GM18502 (cell line): ENCODE results near the gene QPCT.

Experiments used
- ATAC-seq: cut with Tn5 transposase; IDR thresholded peaks from one replicate; pipeline ENCODE4 v1.9.1; 2021; ENCODE audit warnings: mild to moderate bottlenecking; ENCODE audit not compliant: unreplicated experiment, poor library complexity

Gene QPCT

DNA sequence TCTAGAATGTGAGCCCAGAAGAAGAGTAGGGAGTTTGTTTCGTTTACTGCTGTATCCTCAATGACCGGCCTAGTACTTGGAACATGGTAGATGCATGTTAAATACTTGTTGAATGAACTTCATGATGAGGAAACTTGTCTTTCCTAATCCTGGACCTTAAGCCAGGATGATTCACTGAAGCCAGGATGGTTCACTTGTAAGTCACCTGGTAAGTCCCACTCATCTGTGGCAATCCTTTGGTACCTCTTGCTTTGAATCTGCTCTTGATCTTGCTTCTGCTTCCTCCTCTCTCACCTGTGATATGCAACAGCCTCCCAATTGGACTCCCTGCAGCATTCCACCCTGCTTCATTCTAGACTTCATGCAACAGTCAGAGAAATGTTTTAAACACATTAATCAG is 43.6 kb downstream of the QPCT start:
- ATAC-seq, result no peak

DNA sequence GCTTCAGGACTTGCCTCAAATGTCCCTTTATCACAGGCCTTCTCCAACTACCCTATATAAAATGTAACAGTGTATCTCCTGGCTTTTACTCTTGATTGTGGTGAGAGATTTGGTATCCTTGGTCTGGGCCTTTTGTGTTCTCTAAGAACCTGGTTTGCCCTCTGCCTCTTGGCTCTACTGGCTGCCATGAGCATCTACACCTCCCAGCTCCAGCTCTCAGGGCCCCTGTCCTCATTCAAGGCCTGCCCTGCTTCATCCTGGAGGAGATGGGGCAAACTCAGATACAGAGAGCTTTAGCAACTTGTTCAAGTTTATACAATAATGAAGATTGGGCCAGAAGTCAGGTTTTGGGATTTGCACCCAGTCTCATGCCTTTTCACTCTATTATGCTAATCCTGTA is 45.0 kb downstream of the QPCT start:
- no peak for ATAC-seq

DNA sequence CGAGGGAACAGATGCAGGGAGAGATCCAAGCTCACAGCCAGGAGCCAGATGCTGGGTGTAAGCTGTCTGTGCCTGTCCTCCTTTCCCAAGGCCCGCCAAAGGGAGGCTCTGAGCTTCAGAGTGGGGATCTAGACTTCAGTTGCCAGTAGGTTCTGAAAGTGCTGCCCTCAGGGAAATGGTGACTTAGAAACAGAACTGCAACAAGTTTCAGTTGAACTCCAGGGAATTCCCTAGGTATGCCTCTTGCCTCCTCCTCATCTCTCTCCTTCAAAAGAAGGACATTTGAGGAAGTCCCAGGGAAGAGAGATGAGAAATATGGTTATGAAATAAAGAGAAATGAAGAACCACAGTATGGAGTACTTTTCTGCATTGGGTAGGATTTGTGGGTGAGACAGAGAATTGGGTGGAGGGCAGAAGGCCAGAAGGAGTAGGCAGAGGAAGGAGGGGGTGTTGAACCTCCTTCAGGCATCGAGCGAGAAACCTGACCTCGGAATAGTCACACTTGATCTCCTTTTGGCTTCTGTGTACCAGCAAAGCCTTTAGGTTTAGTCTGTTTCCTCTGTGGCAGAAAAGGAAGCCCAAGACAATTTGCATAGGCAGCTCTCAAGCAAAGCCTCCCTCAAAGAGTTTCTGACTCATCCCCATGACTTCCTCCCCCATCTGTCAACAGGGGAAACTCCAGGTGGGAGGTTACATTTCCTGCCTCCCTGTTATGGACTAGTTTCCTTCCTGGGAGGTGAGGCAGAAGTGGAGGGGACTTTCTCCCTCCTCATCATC is 45.7 kb downstream of the QPCT start:
- ATAC-seq, result peak; percentile 95

DNA sequence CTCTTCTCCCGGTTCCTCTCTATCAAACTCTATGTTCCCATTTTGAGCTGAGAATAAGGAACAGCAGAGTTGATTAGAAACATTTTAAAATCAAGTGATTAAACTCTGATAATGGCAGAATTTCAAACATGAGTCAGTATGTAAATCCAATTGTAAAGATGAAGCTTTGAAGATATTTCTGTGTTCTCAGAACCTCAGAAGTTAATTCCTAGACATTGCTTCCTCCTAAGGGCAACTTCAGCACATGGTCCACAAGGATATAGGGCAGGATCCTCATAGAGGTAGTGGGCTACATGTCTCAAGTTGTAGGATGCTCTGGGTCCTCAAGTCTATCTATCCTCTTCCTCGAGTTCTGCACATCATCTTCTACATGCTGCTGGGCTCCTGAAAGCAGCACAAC is 46.3 kb downstream of the QPCT start:
- ATAC-seq, result peak; percentile 7

DNA sequence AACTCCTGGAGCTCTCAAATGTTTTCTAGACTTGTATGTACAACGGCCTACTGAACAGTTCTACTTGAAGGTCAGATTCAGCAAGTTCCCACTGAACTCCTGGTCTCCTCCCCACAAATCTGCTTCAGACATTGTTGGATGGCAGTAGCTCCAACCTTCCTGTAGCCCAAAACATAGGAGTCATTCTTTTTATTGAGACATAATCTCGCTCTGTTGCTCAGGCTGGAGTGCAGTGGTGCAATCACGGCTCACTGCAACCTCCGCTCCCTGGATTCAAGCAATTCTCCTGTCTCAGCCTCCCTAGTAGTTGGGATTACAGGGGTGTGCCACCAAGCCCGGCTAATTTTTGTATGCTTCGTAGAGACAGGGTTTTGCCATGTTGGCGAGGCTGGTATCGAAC is 47.3 kb downstream of the QPCT start:
- no peak for ATAC-seq

DNA sequence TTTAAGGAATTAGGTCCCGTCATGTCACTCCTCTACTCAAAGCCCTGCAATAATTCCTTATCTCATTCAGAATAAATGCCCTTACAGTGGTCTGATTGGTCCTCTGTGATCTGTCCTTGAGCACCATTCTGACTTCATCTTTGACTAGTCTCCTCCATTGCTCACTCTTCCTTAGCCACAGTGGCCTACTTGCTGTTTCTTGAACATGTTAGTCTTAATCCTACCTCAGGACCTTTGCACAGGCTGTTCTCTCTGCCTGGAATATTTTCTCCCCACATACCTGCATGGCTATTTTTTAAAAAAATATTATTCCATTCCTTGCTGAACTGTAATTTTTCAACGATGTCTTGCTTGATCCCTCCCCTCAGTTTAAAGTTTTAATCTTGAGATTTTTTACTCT is 48.0 kb downstream of the QPCT start:
- no peak for ATAC-seq

DNA sequence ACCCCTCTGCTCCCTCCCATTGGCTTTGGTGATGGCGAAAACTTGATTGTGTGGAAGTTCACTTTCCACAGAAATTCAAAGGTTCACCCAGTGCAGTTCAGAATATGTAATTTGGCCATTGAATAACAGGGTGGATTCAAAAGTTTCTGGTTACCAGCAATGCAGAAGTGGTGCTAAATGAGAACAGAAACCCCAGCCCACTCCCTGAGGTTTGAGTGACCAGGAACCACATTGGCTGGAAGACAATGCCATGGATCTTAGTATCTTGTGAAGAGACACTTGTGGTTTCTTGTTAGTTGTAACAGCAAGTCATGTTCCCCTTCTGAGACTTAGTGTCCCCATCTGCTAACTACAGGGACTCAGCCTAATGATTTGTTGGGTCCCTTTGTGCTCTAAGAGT is 49.8 kb downstream of the QPCT start:
- no peak for ATAC-seq

DNA sequence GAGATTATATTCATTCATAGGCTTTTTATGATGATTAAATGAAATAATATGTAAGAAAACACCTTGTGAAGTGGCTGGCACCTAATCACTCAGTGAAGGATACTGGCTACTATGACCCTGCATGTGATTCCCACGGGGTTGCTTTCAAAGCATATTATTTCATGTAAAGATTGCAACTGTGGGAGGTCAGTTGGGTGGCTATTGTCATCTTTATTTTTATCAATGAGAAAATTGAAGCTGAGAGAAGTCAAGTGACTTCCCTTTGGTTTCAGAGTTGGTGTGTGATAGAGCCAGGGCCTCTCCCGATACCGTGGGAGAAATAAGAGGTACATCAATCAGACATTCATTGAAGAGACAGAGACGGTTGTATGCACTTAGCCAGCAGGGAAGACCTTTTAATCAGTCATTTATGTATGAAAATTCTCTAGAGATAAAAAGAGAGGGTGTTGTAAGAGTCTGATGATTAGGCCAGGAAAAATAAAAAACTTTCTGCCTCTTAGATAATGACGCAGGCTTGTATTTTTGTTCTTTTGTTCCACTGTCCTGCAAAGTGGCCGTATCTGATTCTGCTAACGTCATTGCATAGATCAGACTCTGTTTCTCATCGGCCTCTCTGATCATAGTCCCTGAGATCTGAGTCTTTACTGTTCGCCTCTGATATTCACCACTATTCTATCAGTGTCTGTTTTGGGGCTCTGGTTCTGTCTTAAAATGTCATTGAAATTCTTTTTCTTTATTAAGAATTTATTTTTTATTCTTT is 50.5 kb downstream of the QPCT start:
- no peak for ATAC-seq

DNA sequence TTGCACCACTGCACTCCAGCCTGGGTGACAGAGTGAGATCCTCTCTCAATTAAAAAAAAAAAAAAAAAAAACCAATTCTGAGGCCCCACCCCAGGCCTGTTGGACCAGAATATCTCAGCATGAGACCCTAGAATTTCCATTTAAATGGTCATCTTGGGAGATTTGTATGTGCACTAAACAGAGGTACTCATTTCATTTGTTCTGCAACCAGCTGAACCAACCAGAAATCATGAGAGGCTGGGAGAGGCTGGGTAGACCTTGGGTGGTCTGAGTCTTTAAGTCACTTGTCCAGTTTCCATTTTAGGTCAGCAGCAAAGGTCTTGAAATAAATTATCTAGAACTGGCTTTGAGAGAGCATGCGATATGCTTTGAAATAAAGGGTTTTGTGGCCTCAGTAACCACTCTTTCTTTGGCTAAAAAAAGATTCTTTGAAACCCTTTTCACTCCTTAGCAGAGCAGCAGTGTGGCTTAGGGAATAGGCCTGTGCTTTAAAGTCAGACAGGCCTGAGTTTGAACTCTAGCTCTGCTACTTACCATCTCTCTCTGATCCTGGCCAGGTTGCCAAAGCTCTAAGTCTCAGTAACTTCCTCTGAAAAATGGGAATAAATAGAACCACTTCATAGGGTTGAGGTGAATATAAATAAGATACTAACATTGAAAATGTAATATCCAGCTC is 52.6 kb downstream of the QPCT start:
- no peak for ATAC-seq

DNA sequence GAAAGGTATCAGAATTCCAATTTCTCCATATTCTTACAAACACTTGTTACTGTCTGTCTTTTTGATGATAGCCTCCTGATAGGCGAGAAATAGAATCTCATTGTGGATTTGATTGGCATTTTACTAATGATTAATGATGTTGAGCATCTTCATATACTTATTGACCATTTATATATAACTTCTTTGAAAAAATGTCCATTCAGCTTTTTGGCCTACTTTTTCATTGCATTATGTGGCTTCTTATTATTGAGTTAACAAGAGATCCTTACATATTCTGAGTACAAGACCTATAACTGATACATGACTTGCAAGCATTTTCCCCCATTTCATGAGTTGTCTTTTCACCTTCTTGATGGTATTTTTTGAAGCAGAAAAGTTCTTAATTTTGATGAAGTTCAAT is 54.6 kb downstream of the QPCT start:
- ATAC-seq, result no peak

DNA sequence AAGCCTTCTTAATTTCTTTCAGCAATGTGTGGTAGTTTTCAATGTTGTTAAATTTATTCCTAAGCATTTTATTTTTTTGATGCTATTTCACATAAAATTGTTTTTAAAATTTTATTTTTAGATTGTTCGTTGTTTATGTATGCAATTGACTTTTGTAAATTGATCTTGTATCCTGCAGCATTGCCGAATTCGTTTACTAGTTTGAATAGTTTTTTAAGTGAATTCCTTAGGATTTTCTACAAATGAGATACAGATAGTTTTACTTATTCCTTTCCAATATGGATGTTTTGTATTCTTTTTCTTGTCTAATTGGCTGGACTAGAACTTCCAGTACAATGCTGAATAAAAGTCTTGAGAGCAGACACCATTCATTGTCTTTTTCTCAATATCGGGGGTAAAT is 55.6 kb downstream of the QPCT start:
- ATAC-seq, result no peak

DNA sequence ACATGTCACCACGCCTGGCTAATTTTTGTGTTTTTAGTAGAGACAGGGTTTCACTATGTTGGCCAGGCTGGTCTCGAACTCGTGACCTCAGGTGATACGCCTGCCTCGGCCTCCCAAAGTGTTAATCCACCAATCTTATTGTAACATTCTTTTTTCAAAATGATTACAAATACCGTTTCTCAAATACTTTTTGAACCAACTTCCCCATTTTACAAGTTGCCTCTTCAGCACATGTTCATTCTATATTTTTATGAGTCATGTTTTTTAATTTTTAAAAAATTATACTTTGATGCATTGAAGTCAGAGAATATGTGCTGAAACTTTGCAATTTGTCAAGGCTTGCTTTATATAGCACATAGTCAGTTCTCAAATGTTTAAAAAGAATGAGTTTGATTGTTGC is 58.2 kb downstream of the QPCT start:
- no peak for ATAC-seq

DNA sequence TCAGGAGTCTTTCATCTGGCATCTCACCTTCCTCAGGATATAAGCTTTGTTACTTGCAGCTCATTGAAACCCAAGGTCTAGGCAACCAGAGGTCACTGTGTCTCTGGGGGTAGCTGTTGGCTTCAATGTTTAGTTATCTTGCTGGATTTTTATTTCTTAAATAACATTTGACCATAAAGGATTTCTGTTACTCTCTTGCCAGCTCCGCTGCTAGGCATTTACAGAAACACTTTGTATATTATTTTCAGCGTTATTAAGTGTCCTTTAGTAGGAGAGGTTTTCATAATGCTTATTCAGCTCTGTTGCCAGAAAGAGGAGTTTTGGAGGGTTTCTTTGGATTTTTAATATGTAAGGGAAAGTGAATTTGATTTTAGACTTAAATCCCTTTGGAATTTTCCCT is 61.4 kb downstream of the QPCT start:
- no peak for ATAC-seq

DNA sequence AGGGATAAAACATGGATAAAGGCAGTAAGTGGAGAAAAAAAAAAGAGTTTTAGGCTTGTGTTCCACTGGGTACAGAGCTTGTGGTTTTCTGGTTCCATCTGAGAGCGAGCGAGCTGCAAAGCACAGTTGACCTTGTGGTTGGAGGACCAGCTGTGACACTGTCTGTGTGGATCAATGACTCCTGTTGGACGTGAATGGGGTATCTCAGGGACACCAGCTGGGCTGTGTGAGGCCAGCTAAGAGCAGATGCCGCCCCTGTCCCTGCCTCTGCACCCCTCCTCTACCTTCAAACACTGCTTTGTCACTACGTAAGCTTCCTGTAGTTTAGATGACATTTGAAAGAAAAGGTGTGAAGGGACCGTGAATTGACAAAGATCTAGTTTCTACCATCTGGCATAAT is 67.8 kb downstream of the QPCT start:
- no peak for ATAC-seq

DNA sequence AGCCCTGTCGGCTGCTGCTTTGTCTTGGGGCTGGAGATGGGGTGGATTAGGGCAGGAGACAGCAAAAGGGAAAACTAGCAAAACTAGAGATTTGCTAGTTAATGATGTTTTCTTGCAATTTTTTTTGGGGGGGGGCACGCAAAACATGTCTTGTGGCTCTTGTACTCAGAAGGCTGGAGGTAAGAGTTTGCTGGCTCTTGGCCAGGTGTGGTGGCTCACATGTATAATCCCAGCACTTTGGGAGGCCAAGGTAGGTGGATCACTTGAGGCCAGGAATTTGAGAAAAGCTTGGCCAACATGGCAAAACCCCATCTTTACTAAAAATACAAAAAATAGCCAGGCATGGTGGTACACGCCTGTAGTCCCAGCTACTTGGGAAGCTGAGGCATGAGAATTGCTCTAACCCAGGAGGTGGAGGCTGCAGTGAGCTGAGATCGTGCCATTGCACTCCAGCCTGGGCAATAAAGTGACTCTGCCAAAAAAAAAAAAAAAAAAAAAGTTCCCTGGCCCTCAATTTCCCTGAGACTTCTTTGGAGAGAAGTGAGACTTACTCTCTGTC is 69.6 kb downstream of the QPCT start:
- ATAC-seq, result peak; percentile 6

DNA sequence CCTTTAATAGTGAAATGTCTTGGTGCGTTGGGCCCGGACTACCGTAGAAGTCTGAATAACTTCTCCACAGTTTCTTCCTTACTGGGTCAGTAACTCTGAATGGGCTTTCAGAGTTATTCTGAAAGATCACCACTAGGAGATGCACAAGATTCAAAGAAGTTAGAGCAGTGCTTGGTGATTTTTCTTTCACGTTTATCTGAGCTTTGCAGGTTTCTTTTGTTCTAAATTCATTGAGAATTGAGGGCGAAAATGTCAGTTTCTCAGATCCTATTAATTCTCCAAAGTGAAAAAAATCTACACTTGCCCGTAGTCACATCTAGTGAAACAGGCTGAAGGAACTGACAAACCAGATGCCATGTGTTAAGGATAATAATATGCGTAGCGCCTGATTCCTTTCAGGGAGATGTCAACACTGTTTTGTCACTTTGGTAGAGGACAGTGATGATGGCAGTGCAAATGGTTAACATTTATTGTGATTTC is 70.1 kb downstream of the QPCT start:
- ATAC-seq, result peak; percentile 54

DNA sequence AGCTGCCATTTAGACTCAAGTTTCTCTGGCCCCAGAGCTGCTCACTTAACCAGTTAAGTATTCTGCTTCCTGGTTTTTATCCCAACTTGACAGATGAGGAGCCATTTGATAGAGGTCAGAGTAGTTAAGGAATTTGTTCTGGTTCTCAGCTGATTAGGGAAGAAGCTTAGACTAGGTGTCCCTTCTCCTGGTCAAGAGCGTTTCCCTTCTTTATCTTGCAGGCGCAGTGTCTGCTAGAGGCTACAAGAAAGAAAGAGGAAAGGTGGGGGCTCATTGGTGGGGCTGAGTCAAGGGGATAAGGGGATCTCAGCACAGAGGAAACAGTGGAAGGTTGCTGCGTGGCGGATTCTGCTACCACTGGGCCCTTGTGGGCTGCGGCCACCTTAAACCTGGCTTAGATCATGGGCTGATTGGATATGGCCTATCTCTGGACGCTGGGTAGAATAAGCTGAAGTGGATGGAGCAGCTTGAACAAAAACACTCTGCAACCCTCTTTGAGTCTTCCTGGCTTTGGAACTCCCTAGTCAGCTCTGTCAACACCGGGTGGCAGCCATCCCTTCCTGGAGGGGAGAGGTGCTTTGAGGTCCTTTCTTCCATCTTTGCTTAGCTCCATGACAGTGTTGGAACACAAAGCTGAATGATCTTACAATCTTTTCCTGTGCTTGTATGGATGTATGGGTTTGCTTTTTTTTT is 70.8 kb downstream of the QPCT start:
- no peak for ATAC-seq

DNA sequence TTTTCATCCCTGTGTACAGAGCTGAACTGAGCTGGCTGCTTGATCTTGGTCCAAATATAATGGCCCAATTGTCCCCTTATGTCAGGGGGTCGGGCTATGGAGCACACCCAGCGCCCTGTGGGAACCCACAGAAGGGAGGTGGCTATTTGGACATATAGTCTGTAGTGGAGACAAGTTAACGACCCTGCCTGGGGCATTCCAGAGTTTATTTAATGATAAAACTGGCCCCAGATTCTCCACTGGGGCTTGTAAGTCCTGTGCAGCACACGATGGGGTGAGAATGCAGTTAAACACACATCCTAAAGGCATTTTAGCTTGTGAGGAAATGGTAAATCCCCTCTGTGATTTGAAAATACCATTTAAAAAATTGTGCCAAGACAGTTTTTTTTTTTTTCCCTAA is 72.9 kb downstream of the QPCT start:
- ATAC-seq, result no peak

DNA sequence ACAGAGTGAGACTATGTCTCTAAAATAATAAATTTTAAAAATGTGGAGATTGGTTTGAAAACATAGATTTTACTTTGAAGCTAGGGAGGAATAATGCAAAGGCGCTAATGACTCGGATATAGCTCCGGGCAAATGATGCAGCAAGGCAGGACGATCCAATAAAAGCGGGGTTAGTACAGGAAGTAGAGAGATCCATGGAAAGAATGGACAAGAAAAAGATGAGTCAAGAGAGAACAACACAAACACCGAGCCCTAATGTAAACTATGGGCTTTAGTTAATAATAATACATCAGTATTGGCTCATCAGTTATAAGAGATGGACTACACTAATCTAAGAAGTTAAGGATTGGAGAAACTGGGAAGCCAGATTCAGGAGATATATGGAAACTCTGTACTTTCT is 74.5 kb downstream of the QPCT start:
- ATAC-seq, result no peak

DNA sequence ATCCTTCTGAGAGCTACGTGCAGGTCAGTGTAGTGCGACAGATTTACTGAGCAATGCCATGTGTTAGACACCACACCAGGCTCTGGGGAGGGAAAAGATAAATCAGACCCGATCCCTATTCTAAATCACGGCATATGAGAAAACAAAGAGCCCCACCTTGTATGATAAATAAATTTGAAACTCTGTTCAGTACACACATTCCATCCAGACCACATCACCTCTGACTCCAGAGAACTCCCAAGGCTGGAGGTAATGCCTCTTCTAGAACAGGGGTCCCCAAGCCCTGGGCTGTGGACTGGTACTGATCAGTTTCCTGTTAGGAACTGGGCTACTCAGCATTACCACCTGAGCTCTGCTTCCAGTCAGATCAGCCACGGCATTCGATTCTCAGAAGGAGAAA is 77.3 kb downstream of the QPCT start:
- ATAC-seq, result no peak
